ENCODE measurements around the gene MYCBP. TPM values are rescaled to one million over a fixed set of nuclear protein-coding genes. Genes with fewer than 3 reads are reported as not detected.

The MYCBP gene
- total and polyA plus RNA-seq, 2 experiments from 2014 or later, result 33.6 to 82.3 TPM

DNA sequence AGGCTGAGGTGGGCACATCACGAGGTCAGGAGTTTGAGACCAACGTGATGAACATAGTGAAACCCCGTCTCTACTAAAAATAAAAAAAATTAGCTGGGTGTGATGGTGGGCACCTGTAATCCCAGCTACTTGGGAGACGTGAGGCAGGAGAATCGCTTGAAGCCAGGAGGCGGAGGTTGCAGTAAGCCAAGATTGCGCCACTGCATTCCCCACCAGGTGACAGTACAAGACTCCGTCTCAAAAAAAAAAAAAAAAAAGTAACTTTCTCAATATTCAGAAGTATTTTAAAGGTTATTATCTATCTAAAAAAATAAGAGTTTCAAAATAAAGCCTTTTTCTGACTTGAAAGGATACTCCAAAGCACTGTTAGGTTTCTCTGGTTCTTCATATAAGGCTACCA is 5.9 kb downstream of the MYCBP start:
- peaks cover 3% of the 10 kb centered on the region; the same call in 1 of the 2 replicates for H4K20me1 ChIP-seq (replicated peaks; ENCODE audit: insufficient read depth)
- H3K27ac Mint-ChIP-seq, result no peak overlapping the region
- peaks cover 2% of the 10 kb centered on the region for H3K4me1 ChIP-seq (ENCODE audit: insufficient read depth)
- H3K4me3 ChIP-seq, result no peak overlapping the region
- H3K4me2 ChIP-seq, result no peak overlapping the region
- no peak for TF ChIP-seq ZNF114 (CRISPR knock-in tag; IDR thresholded peaks at IDR 0.05)
- TF ChIP-seq CREB1 (CRISPR knock-in tag; IDR thresholded peaks at IDR 0.05; ENCODE audit: low read depth), result no peak
- TF ChIP-seq CTCF (conservative IDR thresholded peaks at IDR 0.05; ENCODE audit: low read depth in 2 of 2), result no peak
- TF ChIP-seq ZNF331 (CRISPR knock-in tag; IDR thresholded peaks at IDR 0.05; ENCODE audit: low read depth), result no peak
- H3K79me2 ChIP-seq (replicated peaks; ENCODE audit: insufficient read depth), result peaks cover 23% of the 10 kb centered on the region
- no peak overlapping the region for H2AFZ ChIP-seq
- H3F3A ChIP-seq (replicated peaks; ENCODE audit: low read depth), result peaks cover 4% of the 10 kb centered on the region; the same call in 1 of the 2 replicates
- no peaks in the 10 kb centered on the region for H3K9me2 ChIP-seq (ENCODE audit: insufficient read depth)
- peaks cover 7% of the 10 kb centered on the region; the same call in 2 of the 3 replicates for H3K36me3 Mint-ChIP-seq (ENCODE audit: low read depth)
- no peaks in the 10 kb centered on the region for H3K27me3 ChIP-seq (ENCODE audit: insufficient read depth)
- H3K9me3 Mint-ChIP-seq, result no peaks in the 10 kb centered on the region; the same call in 2 of the 3 replicates
- H3K27me3 Mint-ChIP-seq (ENCODE audit: insufficient read depth, low read depth, poor library complexity), result peaks cover 3% of the 10 kb centered on the region
- ATAC-seq (no peak), DNase-seq (ENCODE audit: low spot score) (no peak)
- peaks cover 2% of the 10 kb centered on the region; the same call in 2 of the 3 replicates for H3K4me1 Mint-ChIP-seq
- peaks cover 12% of the 10 kb centered on the region; the same call in 1 of the 2 replicates for H3K36me3 ChIP-seq (ENCODE audit: insufficient read depth)
- no peak overlapping the region; the same call in 1 of the 2 replicates for H3K27ac ChIP-seq (ENCODE audit: low read depth)
- no peak overlapping the region for H3K4me3 Mint-ChIP-seq

DNA sequence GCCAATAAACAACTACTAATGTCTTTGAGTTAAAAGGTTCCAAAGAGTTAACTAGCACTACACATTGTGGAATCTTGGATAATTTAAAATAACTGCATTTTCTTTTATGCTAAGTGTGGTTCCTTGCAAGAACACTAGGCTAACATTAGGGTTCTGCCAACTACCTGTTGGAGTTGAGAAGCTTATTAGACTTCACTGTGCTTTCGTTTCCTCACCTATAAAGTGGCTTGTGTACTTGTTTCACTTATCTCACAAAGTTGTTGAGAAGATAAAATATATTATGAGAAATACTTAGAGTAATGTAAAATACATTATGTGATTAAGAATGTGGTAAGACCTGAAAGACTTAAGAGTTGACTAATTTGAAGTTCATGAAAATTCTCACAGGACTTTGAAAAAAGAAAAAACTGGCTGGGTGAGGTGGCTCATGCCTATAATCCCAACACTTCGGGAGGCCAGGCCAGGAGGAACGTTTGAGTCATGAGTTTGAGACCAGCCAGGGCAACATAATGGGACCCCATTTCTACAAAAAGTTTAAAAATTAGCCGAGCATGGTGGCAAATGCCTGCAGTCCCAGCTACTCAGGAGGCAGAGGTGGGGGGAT is 7.9 kb downstream of the MYCBP start:
- Histone ChIP-seq H2AFZ (no peak overlapping the region), H3K9me2 (ENCODE audit: insufficient read depth) (no peaks in the 10 kb centered on the region), H3K27me3 (ENCODE audit: insufficient read depth) (no peaks in the 10 kb centered on the region), H3K79me2 (replicated peaks; ENCODE audit: insufficient read depth) (peaks cover 22% of the 10 kb centered on the region; the same call in 1 of the 2 replicates), H3K27ac (ENCODE audit: low read depth) (no peak overlapping the region), H3K4me1 (ENCODE audit: insufficient read depth) (peaks cover 6% of the 10 kb centered on the region; the same call in 1 of the 2 replicates), H3F3A (replicated peaks; ENCODE audit: low read depth) (0 out of 2 replicates have a peak, but pooled peaks cover 2% of the 10 kb centered on the region), H3K36me3 (ENCODE audit: insufficient read depth) (peaks cover 12% of the 10 kb centered on the region; the same call in 1 of the 2 replicates), H4K20me1 (replicated peaks; ENCODE audit: insufficient read depth) (peaks cover 3% of the 10 kb centered on the region; the same call in 1 of the 2 replicates), H3K4me2 (no peak overlapping the region), H3K4me3 (no peak overlapping the region)
- no peak overlapping the region for H3K4me3 Mint-ChIP-seq
- peaks cover 10% of the 10 kb centered on the region for H3K36me3 Mint-ChIP-seq (ENCODE audit: low read depth)
- peaks cover 5% of the 10 kb centered on the region; the same call in 1 of the 3 replicates for H3K4me1 Mint-ChIP-seq
- H3K27me3 Mint-ChIP-seq (ENCODE audit: insufficient read depth, low read depth, poor library complexity), result peaks cover 5% of the 10 kb centered on the region
- DNase-seq (ENCODE audit: low spot score) (no peak), ATAC-seq (no peak)
- H3K27ac Mint-ChIP-seq, result no peak overlapping the region
- H3K9me3 Mint-ChIP-seq, result no peaks in the 10 kb centered on the region
- TF ChIP-seq, protein P1, sequence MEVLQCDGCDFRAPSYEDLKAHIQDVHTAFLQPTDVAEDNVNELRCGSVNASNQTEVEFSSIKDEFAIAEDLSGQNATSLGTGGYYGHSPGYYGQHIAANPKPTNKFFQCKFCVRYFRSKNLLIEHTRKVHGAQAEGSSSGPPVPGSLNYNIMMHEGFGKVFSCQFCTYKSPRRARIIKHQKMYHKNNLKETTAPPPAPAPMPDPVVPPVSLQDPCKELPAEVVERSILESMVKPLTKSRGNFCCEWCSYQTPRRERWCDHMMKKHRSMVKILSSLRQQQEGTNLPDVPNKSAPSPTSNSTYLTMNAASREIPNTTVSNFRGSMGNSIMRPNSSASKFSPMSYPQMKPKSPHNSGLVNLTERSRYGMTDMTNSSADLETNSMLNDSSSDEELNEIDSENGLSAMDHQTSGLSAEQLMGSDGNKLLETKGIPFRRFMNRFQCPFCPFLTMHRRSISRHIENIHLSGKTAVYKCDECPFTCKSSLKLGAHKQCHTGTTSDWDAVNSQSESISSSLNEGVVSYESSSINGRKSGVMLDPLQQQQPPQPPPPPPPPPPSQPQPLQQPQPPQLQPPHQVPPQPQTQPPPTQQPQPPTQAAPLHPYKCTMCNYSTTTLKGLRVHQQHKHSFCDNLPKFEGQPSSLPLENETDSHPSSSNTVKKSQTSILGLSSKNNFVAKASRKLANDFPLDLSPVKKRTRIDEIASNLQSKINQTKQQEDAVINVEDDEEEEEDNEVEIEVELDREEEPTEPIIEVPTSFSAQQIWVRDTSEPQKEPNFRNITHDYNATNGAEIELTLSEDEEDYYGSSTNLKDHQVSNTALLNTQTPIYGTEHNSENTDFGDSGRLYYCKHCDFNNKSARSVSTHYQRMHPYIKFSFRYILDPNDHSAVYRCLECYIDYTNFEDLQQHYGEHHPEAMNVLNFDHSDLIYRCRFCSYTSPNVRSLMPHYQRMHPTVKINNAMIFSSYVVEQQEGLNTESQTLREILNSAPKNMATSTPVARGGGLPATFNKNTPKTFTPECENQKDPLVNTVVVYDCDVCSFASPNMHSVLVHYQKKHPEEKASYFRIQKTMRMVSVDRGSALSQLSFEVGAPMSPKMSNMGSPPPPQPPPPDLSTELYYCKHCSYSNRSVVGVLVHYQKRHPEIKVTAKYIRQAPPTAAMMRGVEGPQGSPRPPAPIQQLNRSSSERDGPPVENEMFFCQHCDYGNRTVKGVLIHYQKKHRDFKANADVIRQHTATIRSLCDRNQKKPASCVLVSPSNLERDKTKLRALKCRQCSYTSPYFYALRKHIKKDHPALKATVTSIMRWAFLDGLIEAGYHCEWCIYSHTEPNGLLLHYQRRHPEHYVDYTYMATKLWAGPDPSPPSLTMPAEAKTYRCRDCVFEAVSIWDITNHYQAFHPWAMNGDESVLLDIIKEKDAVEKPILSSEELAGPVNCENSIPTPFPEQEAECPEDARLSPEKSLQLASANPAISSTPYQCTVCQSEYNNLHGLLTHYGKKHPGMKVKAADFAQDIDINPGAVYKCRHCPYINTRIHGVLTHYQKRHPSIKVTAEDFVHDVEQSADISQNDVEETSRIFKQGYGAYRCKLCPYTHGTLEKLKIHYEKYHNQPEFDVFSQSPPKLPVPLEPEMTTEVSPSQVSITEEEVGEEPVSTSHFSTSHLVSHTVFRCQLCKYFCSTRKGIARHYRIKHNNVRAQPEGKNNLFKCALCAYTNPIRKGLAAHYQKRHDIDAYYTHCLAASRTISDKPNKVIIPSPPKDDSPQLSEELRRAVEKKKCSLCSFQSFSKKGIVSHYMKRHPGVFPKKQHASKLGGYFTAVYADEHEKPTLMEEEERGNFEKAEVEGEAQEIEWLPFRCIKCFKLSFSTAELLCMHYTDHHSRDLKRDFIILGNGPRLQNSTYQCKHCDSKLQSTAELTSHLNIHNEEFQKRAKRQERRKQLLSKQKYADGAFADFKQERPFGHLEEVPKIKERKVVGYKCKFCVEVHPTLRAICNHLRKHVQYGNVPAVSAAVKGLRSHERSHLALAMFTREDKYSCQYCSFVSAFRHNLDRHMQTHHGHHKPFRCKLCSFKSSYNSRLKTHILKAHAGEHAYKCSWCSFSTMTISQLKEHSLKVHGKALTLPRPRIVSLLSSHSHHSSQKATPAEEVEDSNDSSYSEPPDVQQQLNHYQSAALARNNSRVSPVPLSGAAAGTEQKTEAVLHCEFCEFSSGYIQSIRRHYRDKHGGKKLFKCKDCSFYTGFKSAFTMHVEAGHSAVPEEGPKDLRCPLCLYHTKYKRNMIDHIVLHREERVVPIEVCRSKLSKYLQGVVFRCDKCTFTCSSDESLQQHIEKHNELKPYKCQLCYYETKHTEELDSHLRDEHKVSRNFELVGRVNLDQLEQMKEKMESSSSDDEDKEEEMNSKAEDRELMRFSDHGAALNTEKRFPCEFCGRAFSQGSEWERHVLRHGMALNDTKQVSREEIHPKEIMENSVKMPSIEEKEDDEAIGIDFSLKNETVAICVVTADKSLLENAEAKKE (CRISPR knock-in tag; IDR thresholded peaks at IDR 0.05), result no peak
- no peak for TF ChIP-seq STAT1 (IDR thresholded peaks at IDR 0.05; ENCODE audit: unreplicated experiment)
- TF ChIP-seq POLR2AphosphoS5 (IDR thresholded peaks at IDR 0.05; ENCODE audit: low read depth), result no peak
- TF ChIP-seq NANOG (IDR thresholded peaks at IDR 0.05; ENCODE audit: borderline replicate concordance), result no peak
- no peak for TF ChIP-seq ZNF331 (CRISPR knock-in tag; IDR thresholded peaks at IDR 0.05; ENCODE audit: low read depth)
- no peak for TF ChIP-seq CREB1 (CRISPR knock-in tag; IDR thresholded peaks at IDR 0.05; ENCODE audit: low read depth)
- no peak for TF ChIP-seq EZH2 (IDR thresholded peaks at IDR 0.05; ENCODE audit: low read depth, unreplicated experiment)
- TF ChIP-seq ZNF114 (CRISPR knock-in tag; IDR thresholded peaks at IDR 0.05), result no peak
- TF ChIP-seq, protein P2, sequence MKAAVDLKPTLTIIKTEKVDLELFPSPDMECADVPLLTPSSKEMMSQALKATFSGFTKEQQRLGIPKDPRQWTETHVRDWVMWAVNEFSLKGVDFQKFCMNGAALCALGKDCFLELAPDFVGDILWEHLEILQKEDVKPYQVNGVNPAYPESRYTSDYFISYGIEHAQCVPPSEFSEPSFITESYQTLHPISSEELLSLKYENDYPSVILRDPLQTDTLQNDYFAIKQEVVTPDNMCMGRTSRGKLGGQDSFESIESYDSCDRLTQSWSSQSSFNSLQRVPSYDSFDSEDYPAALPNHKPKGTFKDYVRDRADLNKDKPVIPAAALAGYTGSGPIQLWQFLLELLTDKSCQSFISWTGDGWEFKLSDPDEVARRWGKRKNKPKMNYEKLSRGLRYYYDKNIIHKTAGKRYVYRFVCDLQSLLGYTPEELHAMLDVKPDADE (IDR thresholded peaks at IDR 0.05), result no peak
- no peak for TF ChIP-seq JUNB (IDR thresholded peaks at IDR 0.05; ENCODE audit: unreplicated experiment)

Data from GM23338 (cell line).